Measurements from ENCODE around the gene GPATCH8.

Gene GPATCH8

GRCh38 chr17:44390250-44390870, 112.8 kb downstream of the GPATCH8 start:
- no peak for ATAC-seq
- TF ChIP-seq ZNF70 (CRISPR knock-in tag; IDR thresholded peaks at IDR 0.05), result no peak
- TF ChIP-seq ESRRG (CRISPR knock-in tag; IDR thresholded peaks at IDR 0.05), result no peak
- TF ChIP-seq CSRNP3 (CRISPR knock-in tag; IDR thresholded peaks at IDR 0.05), result no peak
- TF ChIP-seq ARNTL (CRISPR knock-in tag; IDR thresholded peaks at IDR 0.05; ENCODE audit: borderline replicate concordance, low read depth), result no peak
- no peak for TF ChIP-seq ZFP3 (CRISPR knock-in tag; IDR thresholded peaks at IDR 0.05)
- no peak for TF ChIP-seq ZC3H10 (CRISPR knock-in tag; IDR thresholded peaks at IDR 0.05)
- TF ChIP-seq CSDC2 (CRISPR knock-in tag; IDR thresholded peaks at IDR 0.05), result no peak
- TF ChIP-seq BACH2 (CRISPR knock-in tag; IDR thresholded peaks at IDR 0.05; ENCODE audit: borderline replicate concordance), result no peak
- TF ChIP-seq GLIS3 (CRISPR knock-in tag; IDR thresholded peaks at IDR 0.05), result no peak
- no peak for TF ChIP-seq ISL1 (CRISPR knock-in tag; IDR thresholded peaks at IDR 0.05)
- no peak for TF ChIP-seq SNAI2 (CRISPR knock-in tag; IDR thresholded peaks at IDR 0.05)

GRCh38 chr17:44389723-44390202, 113.4 kb downstream of the GPATCH8 start:
- ATAC-seq, result no peak
- TF ChIP-seq ARNTL (CRISPR knock-in tag; IDR thresholded peaks at IDR 0.05; ENCODE audit: borderline replicate concordance, low read depth), result no peak
- no peak for TF ChIP-seq GLIS3 (CRISPR knock-in tag; IDR thresholded peaks at IDR 0.05)
- TF ChIP-seq CSDC2 (CRISPR knock-in tag; IDR thresholded peaks at IDR 0.05), result no peak
- no peak for TF ChIP-seq ZFP30 (CRISPR knock-in tag; IDR thresholded peaks at IDR 0.05)
- no peak for TF ChIP-seq ZFP3 (CRISPR knock-in tag; IDR thresholded peaks at IDR 0.05)
- no peak for TF ChIP-seq ZNF565 (CRISPR knock-in tag; conservative IDR thresholded peaks at IDR 0.05; ENCODE audit: low read depth)
- TF ChIP-seq CREB5 (CRISPR knock-in tag; IDR thresholded peaks at IDR 0.05; ENCODE audit: low read depth), result no peak
- TF ChIP-seq, protein P1, sequence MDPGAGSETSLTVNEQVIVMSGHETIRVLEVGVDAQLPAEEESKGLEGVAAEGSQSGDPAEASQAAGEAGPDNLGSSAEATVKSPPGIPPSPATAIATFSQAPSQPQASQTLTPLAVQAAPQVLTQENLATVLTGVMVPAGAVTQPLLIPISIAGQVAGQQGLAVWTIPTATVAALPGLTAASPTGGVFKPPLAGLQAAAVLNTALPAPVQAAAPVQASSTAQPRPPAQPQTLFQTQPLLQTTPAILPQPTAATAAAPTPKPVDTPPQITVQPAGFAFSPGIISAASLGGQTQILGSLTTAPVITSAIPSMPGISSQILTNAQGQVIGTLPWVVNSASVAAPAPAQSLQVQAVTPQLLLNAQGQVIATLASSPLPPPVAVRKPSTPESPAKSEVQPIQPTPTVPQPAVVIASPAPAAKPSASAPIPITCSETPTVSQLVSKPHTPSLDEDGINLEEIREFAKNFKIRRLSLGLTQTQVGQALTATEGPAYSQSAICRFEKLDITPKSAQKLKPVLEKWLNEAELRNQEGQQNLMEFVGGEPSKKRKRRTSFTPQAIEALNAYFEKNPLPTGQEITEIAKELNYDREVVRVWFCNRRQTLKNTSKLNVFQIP (CRISPR knock-in tag; IDR thresholded peaks at IDR 0.05; ENCODE audit: borderline replicate concordance, low read depth), result no peak
- TF ChIP-seq, protein P2, sequence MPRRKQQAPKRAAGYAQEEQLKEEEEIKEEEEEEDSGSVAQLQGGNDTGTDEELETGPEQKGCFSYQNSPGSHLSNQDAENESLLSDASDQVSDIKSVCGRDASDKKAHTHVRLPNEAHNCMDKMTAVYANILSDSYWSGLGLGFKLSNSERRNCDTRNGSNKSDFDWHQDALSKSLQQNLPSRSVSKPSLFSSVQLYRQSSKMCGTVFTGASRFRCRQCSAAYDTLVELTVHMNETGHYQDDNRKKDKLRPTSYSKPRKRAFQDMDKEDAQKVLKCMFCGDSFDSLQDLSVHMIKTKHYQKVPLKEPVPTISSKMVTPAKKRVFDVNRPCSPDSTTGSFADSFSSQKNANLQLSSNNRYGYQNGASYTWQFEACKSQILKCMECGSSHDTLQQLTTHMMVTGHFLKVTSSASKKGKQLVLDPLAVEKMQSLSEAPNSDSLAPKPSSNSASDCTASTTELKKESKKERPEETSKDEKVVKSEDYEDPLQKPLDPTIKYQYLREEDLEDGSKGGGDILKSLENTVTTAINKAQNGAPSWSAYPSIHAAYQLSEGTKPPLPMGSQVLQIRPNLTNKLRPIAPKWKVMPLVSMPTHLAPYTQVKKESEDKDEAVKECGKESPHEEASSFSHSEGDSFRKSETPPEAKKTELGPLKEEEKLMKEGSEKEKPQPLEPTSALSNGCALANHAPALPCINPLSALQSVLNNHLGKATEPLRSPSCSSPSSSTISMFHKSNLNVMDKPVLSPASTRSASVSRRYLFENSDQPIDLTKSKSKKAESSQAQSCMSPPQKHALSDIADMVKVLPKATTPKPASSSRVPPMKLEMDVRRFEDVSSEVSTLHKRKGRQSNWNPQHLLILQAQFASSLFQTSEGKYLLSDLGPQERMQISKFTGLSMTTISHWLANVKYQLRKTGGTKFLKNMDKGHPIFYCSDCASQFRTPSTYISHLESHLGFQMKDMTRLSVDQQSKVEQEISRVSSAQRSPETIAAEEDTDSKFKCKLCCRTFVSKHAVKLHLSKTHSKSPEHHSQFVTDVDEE (CRISPR knock-in tag; IDR thresholded peaks at IDR 0.05), result no peak
- TF ChIP-seq ESRRG (CRISPR knock-in tag; IDR thresholded peaks at IDR 0.05), result no peak
- no peak for TF ChIP-seq OSR1 (CRISPR knock-in tag; IDR thresholded peaks at IDR 0.05)
- no peak for TF ChIP-seq TCF4 (CRISPR knock-in tag; IDR thresholded peaks at IDR 0.05; ENCODE audit: borderline replicate concordance)
- TF ChIP-seq ISL1 (CRISPR knock-in tag; IDR thresholded peaks at IDR 0.05), result no peak
- no peak for TF ChIP-seq RARB (CRISPR knock-in tag; IDR thresholded peaks at IDR 0.05)
- no peak for TF ChIP-seq ZC3H10 (CRISPR knock-in tag; IDR thresholded peaks at IDR 0.05)
- TF ChIP-seq BACH2 (CRISPR knock-in tag; IDR thresholded peaks at IDR 0.05; ENCODE audit: borderline replicate concordance), result no peak
- TF ChIP-seq TOX (CRISPR knock-in tag; IDR thresholded peaks at IDR 0.05; ENCODE audit: borderline replicate concordance), result no peak
- TF ChIP-seq PPARA (CRISPR knock-in tag; IDR thresholded peaks at IDR 0.05; ENCODE audit: borderline replicate concordance), result no peak
- TF ChIP-seq, protein P3, sequence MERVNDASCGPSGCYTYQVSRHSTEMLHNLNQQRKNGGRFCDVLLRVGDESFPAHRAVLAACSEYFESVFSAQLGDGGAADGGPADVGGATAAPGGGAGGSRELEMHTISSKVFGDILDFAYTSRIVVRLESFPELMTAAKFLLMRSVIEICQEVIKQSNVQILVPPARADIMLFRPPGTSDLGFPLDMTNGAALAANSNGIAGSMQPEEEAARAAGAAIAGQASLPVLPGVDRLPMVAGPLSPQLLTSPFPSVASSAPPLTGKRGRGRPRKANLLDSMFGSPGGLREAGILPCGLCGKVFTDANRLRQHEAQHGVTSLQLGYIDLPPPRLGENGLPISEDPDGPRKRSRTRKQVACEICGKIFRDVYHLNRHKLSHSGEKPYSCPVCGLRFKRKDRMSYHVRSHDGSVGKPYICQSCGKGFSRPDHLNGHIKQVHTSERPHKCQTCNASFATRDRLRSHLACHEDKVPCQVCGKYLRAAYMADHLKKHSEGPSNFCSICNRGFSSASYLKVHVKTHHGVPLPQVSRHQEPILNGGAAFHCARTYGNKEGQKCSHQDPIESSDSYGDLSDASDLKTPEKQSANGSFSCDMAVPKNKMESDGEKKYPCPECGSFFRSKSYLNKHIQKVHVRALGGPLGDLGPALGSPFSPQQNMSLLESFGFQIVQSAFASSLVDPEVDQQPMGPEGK (CRISPR knock-in tag; IDR thresholded peaks at IDR 0.05; ENCODE audit: borderline replicate concordance), result no peak
- no peak for TF ChIP-seq SNAI2 (CRISPR knock-in tag; IDR thresholded peaks at IDR 0.05)

All from SK-N-SH treated with all-trans-retinoic acid at 6 μM for 48 hours (cell line).